H1 (cell line): ENCODE data around the gene MRPL1. TPM values are rescaled to one million over a fixed set of nuclear protein-coding genes. Genes with fewer than 3 reads are reported as not detected.

Source experiments
- CTCF ChIA-PET: fragments of 300-600 bp; sonication (Branson Sonifier 250); formaldehyde crosslinking; loops from one replicate; lab custom pipeline; 2021; ENCODE audit not compliant: partially characterized antibody; lab: Charles Lee
- POLR2A ChIA-PET: fragments of 300-600 bp; sonication (Branson Sonifier 250); formaldehyde crosslinking; loops from one replicate; lab custom pipeline; 2021; ENCODE audit warnings: inconsistent platforms; ENCODE audit not compliant: partially characterized antibody; lab: Charles Lee
- DNase-seq, 2 experiments: peaks; one replicate each; pipeline versions ENCODE4 v3.0.0 to v3.0.0-alpha.2; 2010 to 2022; ENCODE audit warnings: low spot score in 2 of 2, low read depth in 1 of 2, mixed read lengths in 1 of 2
- FAIRE-seq: peaks from 2 replicates; lab custom pipeline; 2011; peaks lifted over from hg19 to GRCh38; lab: Jason Lieb, UNC
- H2AFZ ChIP-seq: 2 replicates; pipeline ENCODE4 v1.8.1; 2012; ENCODE audit warnings: low read length, inconsistent platforms
- H2AK5ac ChIP-seq: 2 replicates; pipeline ENCODE4 v1.6.1; 2013; ENCODE audit warnings: low read depth, low read length
- H2BK120ac ChIP-seq: replicated peaks from 2 replicates; pipeline ENCODE3; 2013; ENCODE audit warnings: low read depth, low read length, inconsistent platforms
- H2BK12ac ChIP-seq: 2 replicates; pipeline ENCODE4 v1.6.1; 2013; ENCODE audit warnings: low read depth, low read length
- H2BK15ac ChIP-seq: 2 replicates; pipeline ENCODE4 v1.6.1; 2013; ENCODE audit warnings: low read length
- H2BK20ac ChIP-seq: 2 replicates; pipeline ENCODE4 v1.6.1; 2013; ENCODE audit warnings: low read length
- H2BK5ac ChIP-seq: 2 replicates; pipeline ENCODE4 v1.6.1; 2013; ENCODE audit warnings: low read depth, low read length
- H3K14ac ChIP-seq: 2 replicates; pipeline ENCODE4 v1.6.1; 2013; ENCODE audit warnings: inconsistent platforms; ENCODE audit not compliant: insufficient read length
- H3K18ac ChIP-seq: 2 replicates; pipeline ENCODE4 v1.6.1; 2013; ENCODE audit warnings: low read length; ENCODE audit errors: extremely low read depth
- H3K23ac ChIP-seq: 2 replicates; pipeline ENCODE4 v1.6.1; 2013; ENCODE audit warnings: inconsistent platforms; ENCODE audit not compliant: insufficient read length
- H3K23me2 ChIP-seq: 2 replicates; pipeline ENCODE4 v1.6.1; 2013; ENCODE audit warnings: low read depth, low read length
- H3K27ac ChIP-seq: 2 replicates; pipeline ENCODE4 v1.6.1; 2011; ENCODE audit warnings: low read depth, low read length, inconsistent platforms
- H3K27me3 ChIP-seq, 4 experiments: replicated peaks in 1 of 4; 1 replicate in 1 of 4; 2 replicates in 3 of 4; pipeline versions ENCODE4 v1.6.1 to v1.8.1; 2011 to 2013; ENCODE audit warnings: low read length in 3 of 4, mild to moderate bottlenecking in 3 of 4, inconsistent platforms in 2 of 4, mixed read lengths in 2 of 4, moderate library complexity in 1 of 4; ENCODE audit not compliant: control insufficient read depth in 3 of 4, insufficient read depth in 3 of 4; ENCODE audit errors: extremely low read depth in 1 of 4
- H3K36me3 ChIP-seq, 4 experiments: 2 replicates each; pipeline versions ENCODE4 v1.6.1 to v1.8.1; 2011 to 2013; ENCODE audit warnings: mild to moderate bottlenecking in 4 of 4, low read length in 3 of 4, moderate library complexity in 2 of 4, control low read depth in 1 of 4, inconsistent platforms in 1 of 4; ENCODE audit not compliant: insufficient read depth in 4 of 4, control insufficient read depth in 2 of 4
- H3K4ac ChIP-seq: replicated peaks from 2 replicates; pipeline ENCODE3; 2013; ENCODE audit warnings: low read length, low read depth, mixed read lengths, inconsistent platforms; ENCODE audit not compliant: insufficient read length
- H3K4me1 ChIP-seq, 4 experiments: replicated peaks in 1 of 4; 1 replicate in 1 of 4; 2 replicates in 3 of 4; pipeline versions ENCODE4 v1.6.1 to v1.8.1; 2011 to 2013; ENCODE audit warnings: low read length in 3 of 4, inconsistent platforms in 2 of 4, mixed read lengths in 1 of 4; ENCODE audit not compliant: insufficient read depth in 4 of 4, control insufficient read depth in 3 of 4
- H3K4me2 ChIP-seq, 2 experiments: 2 replicates each; pipeline versions ENCODE4 v1.6.1 to v1.8.1; 2011 to 2013; ENCODE audit warnings: low read depth in 2 of 2, low read length in 2 of 2, control low read depth in 1 of 2, inconsistent platforms in 1 of 2, mild to moderate bottlenecking in 1 of 2; ENCODE audit not compliant: insufficient read depth in 1 of 2
- H3K4me3 ChIP-seq, 4 experiments: fragments of 200-600, 300-600 bp in 1 of 4; sonication (generic), shearing (Covaris generic), sonication (Bioruptor Twin) in 1 of 4; 2 replicates each; pipeline versions ENCODE4 v1.5.1 to v1.8.1; 2011 to 2016; ENCODE audit warnings: low read length in 4 of 4, low read depth in 3 of 4, control low read depth in 2 of 4, inconsistent platforms in 2 of 4, mild to moderate bottlenecking in 2 of 4, mixed read lengths in 1 of 4, moderate library complexity in 1 of 4; ENCODE audit not compliant: insufficient read depth in 2 of 4; ENCODE audit errors: extremely low read depth in 1 of 4
- H3K56ac ChIP-seq: replicated peaks from 2 replicates; pipeline ENCODE3; 2013; ENCODE audit warnings: low read depth, mild to moderate bottlenecking, mixed read lengths, low read length, inconsistent platforms; ENCODE audit not compliant: insufficient read length
- H3K79me1 ChIP-seq: 2 replicates; pipeline ENCODE4 v1.6.1; 2013; ENCODE audit warnings: low read depth, low read length, control low read depth
- H3K79me2 ChIP-seq, 2 experiments: 2 replicates each; pipeline versions ENCODE4 v1.6.1 to v1.8.1; 2012 to 2013; ENCODE audit warnings: low read length in 2 of 2, mild to moderate bottlenecking in 2 of 2, inconsistent platforms in 1 of 2; ENCODE audit not compliant: insufficient read depth in 2 of 2, control insufficient read depth in 1 of 2
- H3K9ac ChIP-seq, 4 experiments: replicated peaks in 1 of 4; 1 replicate in 1 of 4; 2 replicates in 3 of 4; pipeline versions ENCODE4 v1.6.1 to v1.8.1; 2011 to 2013; ENCODE audit warnings: low read depth in 3 of 4, low read length in 3 of 4, control low read depth in 2 of 4, mild to moderate bottlenecking in 2 of 4, moderate library complexity in 2 of 4, inconsistent platforms in 1 of 4; ENCODE audit errors: extremely low read depth in 1 of 4
- H3K9me3 ChIP-seq, 2 experiments: 2 replicates each; pipeline versions ENCODE4 v1.6.1 to v1.8.1; 2012 to 2013; ENCODE audit warnings: mild to moderate bottlenecking in 2 of 2, moderate library complexity in 2 of 2, control low read depth in 1 of 2, inconsistent platforms in 1 of 2, low read depth in 1 of 2, low read length in 1 of 2, mixed read lengths in 1 of 2; ENCODE audit not compliant: insufficient read depth in 2 of 2
- H4K20me1 ChIP-seq, 2 experiments: replicated peaks in 1 of 2; 2 replicates each; pipeline versions ENCODE3 to v1.8.1; 2011 to 2013; ENCODE audit warnings: inconsistent platforms in 2 of 2, low read length in 2 of 2, mild to moderate bottlenecking in 1 of 2; ENCODE audit not compliant: insufficient read depth in 2 of 2, control insufficient read depth in 1 of 2
- H4K5ac ChIP-seq: 2 replicates; pipeline ENCODE4 v1.6.1; 2013; ENCODE audit warnings: low read length, low read depth, mixed read lengths, inconsistent platforms; ENCODE audit not compliant: insufficient read length
- H4K8ac ChIP-seq: 2 replicates; pipeline ENCODE4 v1.8.0; 2013; ENCODE audit warnings: mild to moderate bottlenecking, moderate library complexity, low read length, inconsistent platforms; ENCODE audit not compliant: insufficient read depth; ENCODE audit errors: extremely low read depth
- H4K91ac ChIP-seq: replicated peaks from 2 replicates; pipeline ENCODE3; 2013; ENCODE audit warnings: low read length, mixed read lengths, inconsistent platforms; ENCODE audit not compliant: insufficient read length
- CEBPB ChIP-seq: IDR thresholded peaks from 2 replicates; pipeline ENCODE4 v1.6.1; 2012; ENCODE audit warnings: low read depth, low read length
- KDM1A ChIP-seq: fragments of 200-600, 300-600 bp; sonication (generic); IDR thresholded peaks from 2 replicates; pipeline ENCODE4 v1.7.1; 2016; ENCODE audit warnings: mild to moderate bottlenecking, low read length, borderline replicate concordance
- KDM5A ChIP-seq: fragments of 200-600 bp; IDR thresholded peaks from 2 replicates; pipeline ENCODE4 v1.7.1; 2012; ENCODE audit warnings: mild to moderate bottlenecking, low read length, inconsistent platforms, mixed read lengths
- RBBP5 ChIP-seq: IDR thresholded peaks from 2 replicates; pipeline ENCODE4 v1.7.1; 2012; ENCODE audit warnings: low read depth, mild to moderate bottlenecking, inconsistent platforms, low read length, moderate library complexity, borderline replicate concordance
- SIX5 ChIP-seq: IDR thresholded peaks from 2 replicates; pipeline ENCODE4 v1.6.1; 2011; ENCODE audit warnings: mild to moderate bottlenecking, low read depth, low read length
- WGBS, 2 experiments: shearing (Covaris generic) in 1 of 2; methylation state at CpG; one replicate each; pipeline versions ENCODE4 v1.1.6 to v1.1.7; 2013 to 2015; ENCODE audit warnings: low lambda C conversion rate in 2 of 2, mixed read lengths in 2 of 2, inconsistent platforms in 1 of 2, low coverage in 1 of 2, missing lambda C conversion rate in 1 of 2; ENCODE audit not compliant: insufficient replicate concordance in 2 of 2, insufficient coverage in 1 of 2, insufficient read length in 1 of 2; ENCODE audit errors: extremely low coverage in 1 of 2, missing lambda C conversion rate in 1 of 2; 5-methylcytosine and 5-hydroxymethylcytosine counted together
- polyA plus RNA-seq, 7 experiments: library from polyadenylated mRNA; depleted of rRNA in 3 of 7; stranded (reverse) in 5 of 7; unstranded in 2 of 7; fragments of >200 nt in 5 of 7; fragments of 200-250 nt in 2 of 7; gene quantifications; 1 replicate in 5 of 7; 2 replicates in 1 of 7; 4 replicates in 1 of 7; pipeline versions ENCODE4 v1.2.1 to v1.2.3, GENCODE V29; 2011 to 2013; ENCODE audit warnings: missing spikeins in 2 of 7, mixed read lengths in 2 of 7
- total RNA-seq: library from RNA; stranded (reverse); fragmentation: NEBNext Ultra II Directional; extraction: Animal tissue kit (Norgen Biotek cat#: 25700); gene quantifications from 2 replicates; pipeline ENCODE4 v1.2.1, GENCODE V29; 2021

The MRPL1 gene
- total and polyA plus RNA-seq, 2 of the 8 experiments (the other 6 are each of a cell fraction or from before 2014, with no cell fraction given), result 9.6 to 37.0 TPM

DNA sequence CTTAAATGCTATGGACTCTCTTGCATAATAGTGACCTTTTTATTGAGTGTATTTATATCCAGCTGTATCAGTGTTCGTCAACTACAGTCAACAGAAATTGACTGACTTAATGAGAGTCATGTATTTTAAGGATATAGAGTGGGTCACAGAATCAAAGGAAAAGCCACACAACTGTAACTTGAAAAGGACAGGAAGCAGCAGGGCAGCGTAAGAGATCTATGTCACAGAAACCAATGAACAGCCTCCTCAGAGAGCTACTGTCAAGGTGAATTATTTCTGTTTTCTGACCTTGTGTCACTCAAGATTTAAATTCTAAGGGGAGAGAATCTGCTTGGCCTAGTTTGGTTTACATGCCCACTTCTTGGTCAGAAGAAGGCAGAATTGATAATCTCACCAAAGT is 100.4 kb downstream of the MRPL1 start:
- Histone ChIP-seq H3K56ac (no peak overlapping the region), H2BK20ac (no peak overlapping the region), H3K36me3 (no peaks in the 10 kb centered on the region), H4K8ac (no peak overlapping the region), H4K5ac (no peak overlapping the region), H3K27ac (no peak overlapping the region), H3K4me2 (no peak overlapping the region), H3K23me2 (no peaks in the 10 kb centered on the region), H2BK5ac (no peak overlapping the region), H4K20me1 (no peaks in the 10 kb centered on the region), H3K9ac (no peak overlapping the region), H3K18ac (no peak overlapping the region), H2AK5ac (no peak overlapping the region), H2BK120ac (no peak overlapping the region), H3K14ac (no peak overlapping the region), H3K4ac (no peak overlapping the region), H2AFZ (no peak overlapping the region), H3K27me3 (no peaks in the 10 kb centered on the region), H2BK15ac (no peak overlapping the region), H3K79me1 (no peaks in the 10 kb centered on the region), H3K23ac (no peak overlapping the region), H3K4me1 (no peaks in the 10 kb centered on the region), H2BK12ac (no peak overlapping the region), H3K9me3 (no peaks in the 10 kb centered on the region), H3K79me2 (no peaks in the 10 kb centered on the region), H3K4me3 (no peak overlapping the region), H4K91ac (no peak overlapping the region)
- FAIRE-seq (no peak), DNase-seq (no peak)
- ChIA-PET POLR2A (interaction anchor here (0.6 kb wide), 1 partner anchor 65 kb away, joined by 3 read pairs; no protein-coding TSS in a partner anchor), CTCF (interaction anchor here (1.1 kb wide), 1 partner anchor 18 kb away, joined by 3 read pairs; no protein-coding TSS in a partner anchor)
- 85% methylated on average over 2 of the region's 2 CpGs; no CpG with 5 or more reads in 1 of the 2 experiments for WGBS, 2 experiments
- TF ChIP-seq KDM5A, result no peak
- no peak for TF ChIP-seq RBBP5
- no peak for TF ChIP-seq CEBPB
- TF ChIP-seq KDM1A, result no peak
- TF ChIP-seq SIX5, result no peak
